Esophagus muscularis mucosa (tissue), 4 donors: Measurements from ENCODE around the gene LYPD6B. TPM values are rescaled to one million over a fixed set of nuclear protein-coding genes. Genes with fewer than 3 reads are reported as not detected.

Experiments
- DNase-seq: peaks from one replicate; pipeline ENCODE4 v3.0.0-alpha.2; 2017; ENCODE audit errors: extremely low spot score
- H3K27ac ChIP-seq, 4 donors: fragments of 200-600 bp; sonication (generic); replicated peaks in 1 of 4; 1 replicate in 3 of 4; 2 replicates in 1 of 4; pipeline ENCODE4 v1.5.1; 2016 to 2019; ENCODE audit warnings: mild to moderate bottlenecking in 1 of 4
- H3K27me3 ChIP-seq, 4 donors: fragments of 200-600 bp; sonication (generic); one replicate each; pipeline versions ENCODE4 v1.5.1 to v1.6.0; 2016 to 2019
- H3K36me3 ChIP-seq, 4 donors: fragments of 200-600 bp; sonication (generic); one replicate each; pipeline ENCODE4 v1.5.1; 2016 to 2019
- H3K4me1 ChIP-seq, 4 donors: fragments of 200-600 bp; sonication (generic); one replicate each; pipeline ENCODE4 v1.5.1; 2016 to 2019
- H3K4me3 ChIP-seq, 4 donors: fragments of 200-600 bp; sonication (generic); 1 replicate in 2 of 4; 2 replicates in 2 of 4; pipeline ENCODE4 v1.5.1; 2016 to 2019; ENCODE audit warnings: mild to moderate bottlenecking in 4 of 4, moderate library complexity in 1 of 4
- H3K9me3 ChIP-seq, 4 donors: fragments of 200-600 bp; sonication (generic); 1 replicate in 3 of 4; 2 replicates in 1 of 4; pipeline ENCODE4 v1.5.1; 2016 to 2019
- EP300 ChIP-seq: sonication (generic); formaldehyde crosslinking; IDR thresholded peaks from one replicate; pipeline ENCODE4 v1.6.1; 2017; ENCODE audit warnings: antibody characterized with exemption
- POLR2A ChIP-seq: fragments of 450-650 bp; IDR thresholded peaks from one replicate; pipeline ENCODE4 v1.6.1; 2017; ENCODE audit warnings: antibody characterized with exemption, moderate library complexity, mild to moderate bottlenecking, low read depth
- POLR2AphosphoS5 ChIP-seq, 2 donors: sonication (generic); formaldehyde crosslinking; IDR thresholded peaks; one replicate each; pipeline ENCODE4 v1.6.1; 2017; ENCODE audit warnings: antibody characterized with exemption in 2 of 2
- WGBS: methylation state at CpG from one replicate; pipeline ENCODE4 v1.1.5; 2018; 5-methylcytosine and 5-hydroxymethylcytosine counted together
- intact Hi-C: fragments of 100-400 bp; cut with DNase I; formaldehyde crosslinking; loops from one replicate; pipeline ENCODE4 v1.15.1; 2023
- total RNA-seq, 4 donors: library from RNA; depleted of rRNA; stranded (reverse); fragments of >200 nt; gene quantifications; one replicate each; pipeline versions ENCODE4 v1.1.0 to v1.2.1, GENCODE V29; 2016
- TF ChIP-seq, protein P1 (sequence below), 3 experiments: fragments of 200-600 bp in 2 of 3; fragments of 450-650 bp in 1 of 3; sonication (generic) in 2 of 3; IDR thresholded peaks; one replicate each; pipeline ENCODE4 v1.5.1; 2017 to 2019; ENCODE audit warnings: antibody characterized with exemption in 3 of 3, mild to moderate bottlenecking in 2 of 3, moderate library complexity in 1 of 3

The LYPD6B gene
- total RNA-seq, 4 donors from 2014 or later = not detected

GRCh38 chr2:149015501-149015900 lies 23.0 kb upstream of the LYPD6B start:
- intact Hi-C loops = loop anchor here (10.0 kb wide), 1 partner anchor 299 kb away; no protein-coding TSS in a partner anchor
- H3K27ac ChIP-seq = no peak overlapping the region
- peaks cover 0 to 7% (median 6%) of the 10 kb centered on the region in 4 donors for H3K4me1 ChIP-seq
- DNase-seq = no peak
- no peaks in the 10 kb centered on the region for H3K27me3 ChIP-seq
- 100% methylated on average over 1 of the region's 1 CpG for WGBS
- TF ChIP-seq EP300 (no peak), POLR2A (no peak), POLR2AphosphoS5 (IDR thresholded peaks at IDR 0.05) (no peak)
- TF ChIP-seq, protein P1, sequence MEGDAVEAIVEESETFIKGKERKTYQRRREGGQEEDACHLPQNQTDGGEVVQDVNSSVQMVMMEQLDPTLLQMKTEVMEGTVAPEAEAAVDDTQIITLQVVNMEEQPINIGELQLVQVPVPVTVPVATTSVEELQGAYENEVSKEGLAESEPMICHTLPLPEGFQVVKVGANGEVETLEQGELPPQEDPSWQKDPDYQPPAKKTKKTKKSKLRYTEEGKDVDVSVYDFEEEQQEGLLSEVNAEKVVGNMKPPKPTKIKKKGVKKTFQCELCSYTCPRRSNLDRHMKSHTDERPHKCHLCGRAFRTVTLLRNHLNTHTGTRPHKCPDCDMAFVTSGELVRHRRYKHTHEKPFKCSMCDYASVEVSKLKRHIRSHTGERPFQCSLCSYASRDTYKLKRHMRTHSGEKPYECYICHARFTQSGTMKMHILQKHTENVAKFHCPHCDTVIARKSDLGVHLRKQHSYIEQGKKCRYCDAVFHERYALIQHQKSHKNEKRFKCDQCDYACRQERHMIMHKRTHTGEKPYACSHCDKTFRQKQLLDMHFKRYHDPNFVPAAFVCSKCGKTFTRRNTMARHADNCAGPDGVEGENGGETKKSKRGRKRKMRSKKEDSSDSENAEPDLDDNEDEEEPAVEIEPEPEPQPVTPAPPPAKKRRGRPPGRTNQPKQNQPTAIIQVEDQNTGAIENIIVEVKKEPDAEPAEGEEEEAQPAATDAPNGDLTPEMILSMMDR (IDR thresholded peaks at IDR 0.05) = no peak
- H3K4me3 ChIP-seq = no peak overlapping the region
- no peaks in the 10 kb centered on the region for H3K9me3 ChIP-seq
- H3K36me3 ChIP-seq = no peaks in the 10 kb centered on the region

- TF ChIP-seq POLR2AphosphoS5 (IDR thresholded peaks at IDR 0.05) (no peak), POLR2A (no peak), EP300 (no peak)
- TF ChIP-seq, protein P1 (IDR thresholded peaks at IDR 0.05) = no peak
- intact Hi-C loops = loop anchor here (10.0 kb wide), 1 partner anchor 299 kb away; no protein-coding TSS in a partner anchor
- Histone ChIP-seq H3K4me3 (no peak overlapping the region), H3K27me3 (no peaks in the 10 kb centered on the region), H3K27ac (no peak overlapping the region), H3K4me1 (peaks cover 0 to 7% (median 6%) of the 10 kb centered on the region in 4 donors), H3K9me3 (no peaks in the 10 kb centered on the region), H3K36me3 (no peaks in the 10 kb centered on the region)
- no peak for DNase-seq
- WGBS = 95% methylated on average over 4 of the region's 4 CpGs
Observed at GRCh38 chr2:149015926-149016563, 22.5 kb upstream of the LYPD6B start.

GRCh38 chr2:149017116-149017985 lies 21.1 kb upstream of the LYPD6B start:
- Histone ChIP-seq H3K4me1 (peaks cover 0 to 7% (median 6%) of the 10 kb centered on the region in 4 donors), H3K36me3 (no peaks in the 10 kb centered on the region), H3K27me3 (no peaks in the 10 kb centered on the region), H3K4me3 (no peak overlapping the region), H3K27ac (no peak overlapping the region), H3K9me3 (no peaks in the 10 kb centered on the region)
- no peak for TF ChIP-seq POLR2A
- TF ChIP-seq, protein P1 (IDR thresholded peaks at IDR 0.05) = peak; percentile 73 to 88 (median 84)
- no peak for DNase-seq
- WGBS = 49% methylated on average over 14 of the region's 14 CpGs
- intact Hi-C loops = loop anchor here (1.0 to 10.0 kb wide), 2 partner anchors 297 to 544 kb away; no protein-coding TSS in a partner anchor

DNA sequence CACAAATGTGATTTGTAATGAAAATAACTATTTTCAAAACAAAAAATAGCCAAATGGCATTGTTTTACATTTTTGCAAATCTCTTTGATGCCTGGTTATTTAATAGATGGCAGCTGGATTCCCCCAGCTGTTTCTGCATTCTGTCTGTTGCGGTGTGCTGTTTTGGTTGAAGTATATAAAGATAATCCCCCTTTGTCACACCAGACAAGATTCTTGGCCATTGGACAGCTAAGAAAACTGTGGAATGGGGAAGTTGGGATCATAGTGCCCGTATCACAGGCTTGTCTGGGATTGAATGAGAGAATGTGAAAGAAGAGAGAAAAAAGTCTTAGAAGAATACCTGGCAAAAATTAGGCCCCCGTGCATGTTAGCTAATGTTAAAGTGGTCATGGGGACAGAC lies 19.5 kb upstream of the LYPD6B start:
- no peaks in the 10 kb centered on the region for H3K36me3 ChIP-seq
- H3K27me3 ChIP-seq = no peaks in the 10 kb centered on the region
- DNase-seq = no peak
- intact Hi-C loops = loop anchor here (10.0 kb wide), 1 partner anchor 296 kb away; no protein-coding TSS in a partner anchor
- H3K4me1 ChIP-seq = peaks cover 0 to 7% (median 6%) of the 10 kb centered on the region in 4 donors
- 80% methylated on average over 3 of the region's 3 CpGs for WGBS
- TF ChIP-seq EP300 (no peak), POLR2AphosphoS5 (IDR thresholded peaks at IDR 0.05) (no peak), POLR2A (no peak)
- TF ChIP-seq, protein P1 (IDR thresholded peaks at IDR 0.05) = no peak
- no peaks in the 10 kb centered on the region for H3K9me3 ChIP-seq
- no peak overlapping the region for H3K27ac ChIP-seq
- no peak overlapping the region for H3K4me3 ChIP-seq
